H7 (cell line): ENCODE data around the gene PLXNA1. TPM values are rescaled to one million over a fixed set of nuclear protein-coding genes. Genes with fewer than 3 reads are reported as not detected.

Experiments used
- DNase-seq: peaks from one replicate; pipeline ENCODE4 v3.0.0; 2012
- H3K27me3 ChIP-seq: 2 replicates; pipeline ENCODE4 v1.6.0; 2011; ENCODE audit warnings: mild to moderate bottlenecking, low read length; ENCODE audit not compliant: control insufficient read depth, insufficient read depth
- H3K36me3 ChIP-seq: replicated peaks from 2 replicates; pipeline ENCODE4 v1.5.1; 2011; ENCODE audit warnings: low read length; ENCODE audit not compliant: control insufficient read depth, insufficient read depth
- H3K4me3 ChIP-seq: 2 replicates; pipeline ENCODE4 v1.5.1; 2011; ENCODE audit warnings: low read depth, mild to moderate bottlenecking, control low read depth, low read length, moderate library complexity; ENCODE audit not compliant: insufficient read depth
- total RNA-seq: library from RNA; depleted of rRNA; stranded (reverse); fragments of >200 nt; shearing (Covaris generic); gene quantifications from 2 replicates; pipeline ENCODE4 v1.2.3, GENCODE V29; 2014

Gene PLXNA1
- total RNA-seq, 1 experiment from 2014 or later: 41.9 TPM

DNA sequence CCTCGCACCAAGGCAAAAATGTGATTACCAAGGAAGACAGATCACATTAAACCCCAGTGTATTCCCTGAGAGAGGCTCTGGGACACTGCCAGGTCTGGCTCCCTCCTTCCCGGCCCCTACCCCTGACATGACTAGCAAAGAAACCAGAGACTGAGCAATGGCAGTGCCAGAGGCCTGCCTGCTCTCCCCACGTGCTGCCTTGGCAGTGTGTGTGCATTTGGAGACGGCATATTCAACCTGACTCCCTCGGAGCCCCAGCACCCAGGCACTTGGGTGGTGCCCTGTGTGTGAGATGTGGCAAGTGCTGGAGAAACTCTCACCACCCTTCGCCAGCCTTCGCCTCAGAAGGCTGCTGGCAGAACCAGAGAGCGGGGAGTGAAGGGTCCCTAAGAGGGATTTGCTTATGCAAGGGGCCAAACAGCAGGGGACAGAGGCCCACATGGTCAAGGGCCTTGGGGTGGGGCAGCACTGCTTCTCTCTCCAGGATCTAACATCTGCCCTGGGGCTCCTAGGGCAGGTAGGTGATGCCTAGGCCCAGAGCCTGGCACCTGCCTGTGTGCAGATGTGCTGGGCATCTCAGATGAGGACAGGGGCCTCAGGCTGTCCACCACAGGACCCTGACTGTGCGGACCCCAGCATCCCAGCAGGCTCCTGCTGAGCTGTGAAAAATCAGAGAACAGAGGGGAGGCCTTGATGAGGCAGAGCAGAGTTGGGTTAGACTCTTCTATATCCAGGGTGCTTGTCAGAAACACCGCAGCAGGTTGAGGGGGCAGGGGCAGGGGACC, 23.6 kb upstream of the PLXNA1 start:
- no peaks in the 10 kb centered on the region for H3K36me3 ChIP-seq
- DNase-seq: no peak
- no peak overlapping the region for H3K4me3 ChIP-seq
- H3K27me3 ChIP-seq: no peaks in the 10 kb centered on the region

DNA sequence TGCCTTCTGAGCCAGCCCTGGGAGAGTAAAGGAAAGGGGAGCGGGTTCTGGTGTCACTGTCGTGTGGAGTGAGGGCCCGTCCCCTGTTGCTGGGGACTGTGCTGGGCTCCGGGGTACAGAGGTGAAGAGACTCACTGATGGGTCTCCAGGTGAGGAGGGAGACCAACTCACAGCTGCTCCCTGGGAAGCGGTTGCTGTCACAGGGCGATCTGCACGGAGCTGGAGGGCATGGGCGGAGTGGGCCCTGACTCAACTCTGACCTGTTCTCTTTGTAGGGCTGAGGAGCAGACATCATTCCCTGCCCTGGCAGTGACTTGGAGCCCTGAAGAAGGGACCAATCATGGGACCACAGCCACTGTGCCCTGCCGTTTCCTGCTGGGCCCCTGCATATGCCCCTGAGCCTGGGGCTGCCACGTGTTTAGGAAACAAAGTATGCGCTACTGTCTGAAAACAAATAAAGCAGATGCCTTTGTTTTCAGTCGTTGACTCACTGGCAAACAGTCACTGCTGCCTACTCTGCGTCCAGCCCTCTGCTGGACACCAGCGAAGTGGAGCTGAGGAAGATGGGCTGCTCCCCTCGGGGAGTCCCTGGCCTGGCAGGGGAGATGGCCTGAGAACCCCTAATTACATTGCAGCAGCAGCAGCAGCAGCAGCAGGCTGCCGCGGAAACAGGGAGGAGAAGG, 22.9 kb upstream of the PLXNA1 start:
- Histone ChIP-seq H3K4me3 (no peak overlapping the region), H3K27me3 (no peaks in the 10 kb centered on the region), H3K36me3 (no peaks in the 10 kb centered on the region)
- peak; percentile 79 for DNase-seq

GRCh38 chr3:126960604-126960995, 22.3 kb upstream of the PLXNA1 start:
- no peaks in the 10 kb centered on the region for H3K27me3 ChIP-seq
- DNase-seq: no peak
- no peaks in the 10 kb centered on the region for H3K36me3 ChIP-seq
- H3K4me3 ChIP-seq: no peak overlapping the region

- no peak overlapping the region for H3K4me3 ChIP-seq
- no peak for DNase-seq
These were observed 21.6 kb upstream of the PLXNA1 start for GRCh38 chr3:126961191-126961790.

GRCh38 chr3:126961791-126962461, 21.0 kb upstream of the PLXNA1 start:
- DNase-seq: no peak
- no peak overlapping the region for H3K4me3 ChIP-seq
- no peaks in the 10 kb centered on the region for H3K36me3 ChIP-seq
- no peaks in the 10 kb centered on the region for H3K27me3 ChIP-seq

More at GRCh38 chr3:126961191-126961790, 21.6 kb upstream of the PLXNA1 start:
- no peaks in the 10 kb centered on the region for H3K36me3 ChIP-seq
- no peaks in the 10 kb centered on the region for H3K27me3 ChIP-seq

GRCh38 chr3:126962756-126963155, 20.2 kb upstream of the PLXNA1 start:
- Histone ChIP-seq H3K36me3 (no peaks in the 10 kb centered on the region), H3K4me3 (no peak overlapping the region), H3K27me3 (no peaks in the 10 kb centered on the region)
- DNase-seq: no peak

DNA sequence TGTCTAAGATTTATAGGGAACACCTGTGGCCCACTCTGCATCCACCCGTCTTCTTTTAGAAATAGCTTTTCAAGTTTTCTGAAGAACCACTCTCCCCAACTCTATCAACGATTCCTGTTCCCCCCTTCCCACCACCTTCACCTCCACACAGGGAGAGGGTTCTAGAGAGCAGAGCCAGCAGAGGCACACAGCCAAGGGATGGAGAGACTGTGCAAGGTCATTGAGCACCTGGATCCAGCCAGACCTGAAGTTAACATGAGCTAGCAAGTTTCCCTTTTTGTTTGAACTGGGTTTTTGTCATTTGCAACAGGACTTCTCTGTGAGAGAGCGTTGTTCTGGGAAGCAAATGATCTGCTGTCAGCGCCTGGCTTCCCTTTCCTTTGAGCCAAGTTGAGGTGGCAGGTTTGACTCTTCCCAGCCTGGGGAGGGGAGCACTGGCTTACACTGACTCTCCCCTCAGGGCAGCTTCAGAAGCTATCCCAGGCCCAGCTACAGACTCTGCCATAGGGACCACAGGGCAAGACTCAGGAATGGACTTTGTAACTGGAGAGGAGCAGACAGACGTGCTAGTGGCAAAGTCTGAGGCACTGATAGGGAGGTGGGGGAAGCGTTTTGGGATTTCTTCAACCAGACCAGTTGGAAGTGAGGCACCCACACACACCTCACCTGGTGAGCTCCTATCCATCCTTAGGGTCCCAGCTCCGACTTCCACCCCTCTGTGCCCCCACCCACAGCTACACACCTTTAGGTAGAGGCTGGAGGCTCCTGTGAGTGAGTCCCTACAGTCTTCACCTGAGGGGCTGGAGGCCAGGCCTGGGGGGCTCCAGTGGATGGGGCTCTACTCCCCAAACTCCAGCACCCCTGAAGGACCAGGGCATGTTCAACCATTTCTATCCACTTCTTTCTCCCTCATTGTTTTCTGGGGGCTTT, 19.4 kb upstream of the PLXNA1 start:
- H3K36me3 ChIP-seq: no peaks in the 10 kb centered on the region
- H3K4me3 ChIP-seq: no peak overlapping the region
- no peak for DNase-seq
- no peaks in the 10 kb centered on the region for H3K27me3 ChIP-seq

DNA sequence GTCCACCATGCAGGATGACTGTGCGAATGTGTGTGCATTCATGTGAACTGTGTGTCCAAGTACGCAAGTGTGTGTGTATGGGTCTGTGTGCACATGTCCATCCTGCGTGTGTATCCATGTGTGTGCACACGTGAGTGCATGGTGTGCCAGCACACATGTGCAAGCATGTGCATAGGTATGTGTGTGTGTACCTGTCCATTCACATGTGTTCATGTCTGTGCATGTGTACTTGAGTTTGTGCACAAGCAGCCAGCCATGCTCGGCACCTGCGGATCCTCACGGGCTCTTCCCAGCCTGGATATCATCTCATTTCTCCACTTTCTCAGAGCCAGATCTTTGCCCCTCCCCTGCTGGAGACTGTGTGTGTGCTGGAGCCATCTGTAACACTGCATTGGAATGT, 18.7 kb upstream of the PLXNA1 start:
- Histone ChIP-seq H3K27me3 (no peaks in the 10 kb centered on the region), H3K36me3 (no peaks in the 10 kb centered on the region), H3K4me3 (no peak overlapping the region)
- DNase-seq: no peak

- Histone ChIP-seq H3K27me3 (no peaks in the 10 kb centered on the region), H3K36me3 (no peaks in the 10 kb centered on the region), H3K4me3 (no peak overlapping the region)
- DNase-seq: no peak
These were observed 18.0 kb upstream of the PLXNA1 start for GRCh38 chr3:126964950-126965349.

GRCh38 chr3:126965526-126966080, 17.3 kb upstream of the PLXNA1 start:
- DNase-seq: no peak

GRCh38 chr3:126967386-126967785, 15.5 kb upstream of the PLXNA1 start:
- DNase-seq: no peak
- Histone ChIP-seq H3K27me3 (no peaks in the 10 kb centered on the region), H3K36me3 (no peaks in the 10 kb centered on the region), H3K4me3 (no peak overlapping the region)

More at GRCh38 chr3:126965526-126966080, 17.3 kb upstream of the PLXNA1 start:
- Histone ChIP-seq H3K4me3 (no peak overlapping the region), H3K36me3 (no peaks in the 10 kb centered on the region), H3K27me3 (no peaks in the 10 kb centered on the region)

- Histone ChIP-seq H3K36me3 (no peaks in the 10 kb centered on the region), H3K4me3 (no peak overlapping the region), H3K27me3 (no peaks in the 10 kb centered on the region)
- no peak for DNase-seq
These were observed 14.2 kb upstream of the PLXNA1 start for GRCh38 chr3:126968391-126969390.

- no peaks in the 10 kb centered on the region for H3K27me3 ChIP-seq
- H3K4me3 ChIP-seq: no peak overlapping the region
- no peak for DNase-seq
- no peaks in the 10 kb centered on the region for H3K36me3 ChIP-seq
These were observed 13.3 kb upstream of the PLXNA1 start for GRCh38 chr3:126969586-126969985.
